KG1 (cell line): Measurements from ENCODE around the gene BCR.
"Not testable (repeated sequence)": the region's sequence is repeated elsewhere in the genome, so short reads cannot be mapped to it uniquely, and the experiment has no call there.

Experiments
- DNase-seq: peaks from one replicate; lab custom pipeline; 2025; lab: John Stamatoyannopoulos, UW

Gene BCR

GRCh38 chr22:23289851-23290724 lies 109.8 kb downstream of the BCR start:
- peak; percentile 2 for DNase-seq

- DNase-seq = no peak
Measured at GRCh38 chr22:23291806-23292452, 111.6 kb downstream of the BCR start.

- DNase-seq = no peak
Measured at GRCh38 chr22:23292453-23293350, 112.4 kb downstream of the BCR start.

- no peak for DNase-seq
Measured at GRCh38 chr22:23293720-23294119, 113.4 kb downstream of the BCR start.

GRCh38 chr22:23294221-23294620 lies 113.9 kb downstream of the BCR start:
- DNase-seq = no peak

GRCh38 chr22:23300476-23300875 lies 120.2 kb downstream of the BCR start:
- DNase-seq = no peak

- no peak for DNase-seq
Measured at GRCh38 chr22:23301591-23301990, 121.3 kb downstream of the BCR start.

- DNase-seq = no peak
Measured at GRCh38 chr22:23302171-23303002, 122.1 kb downstream of the BCR start.

- no peak for DNase-seq
Measured at GRCh38 chr22:23305321-23305910, 125.1 kb downstream of the BCR start.

- DNase-seq = no peak
Measured at GRCh38 chr22:23305922-23306374, 125.6 kb downstream of the BCR start.

- no peak for DNase-seq
Measured at GRCh38 chr22:23306438-23306921, 126.2 kb downstream of the BCR start.

- no peak for DNase-seq
Measured at GRCh38 chr22:23306926-23307325, 126.6 kb downstream of the BCR start.

GRCh38 chr22:23307511-23307910 lies 127.2 kb downstream of the BCR start:
- not testable (repeated sequence) for DNase-seq

GRCh38 chr22:23309261-23309660 lies 129.0 kb downstream of the BCR start:
- not testable (repeated sequence) for DNase-seq

- DNase-seq = not testable (repeated sequence)
Measured at GRCh38 chr22:23310443-23311097, 130.3 kb downstream of the BCR start.

- DNase-seq = not testable (repeated sequence)
Measured at GRCh38 chr22:23311635-23312420, 131.5 kb downstream of the BCR start.

- no peak for DNase-seq
Measured at GRCh38 chr22:23313791-23314567, 133.7 kb downstream of the BCR start.

GRCh38 chr22:23315341-23315917 lies 135.1 kb downstream of the BCR start:
- DNase-seq = no peak
